Measurements from ENCODE around the gene CCDC83. TPM values are rescaled to one million over a fixed set of nuclear protein-coding genes. Genes with fewer than 3 reads are reported as not detected.
"Not testable (repeated sequence)": the region's sequence is repeated elsewhere in the genome, so short reads cannot be mapped to it uniquely, and the experiment has no call there.

The CCDC83 gene
- total RNA-seq, 1 donor from 2014 or later = not detected

- no peak for ATAC-seq
- intact Hi-C loops (cut with DNase I) = no loop called here
- no peak for DNase-seq (ENCODE audit: low spot score)
Observed at GRCh38 chr11:85829172-85829571, 26.0 kb upstream of the CCDC83 start.

DNA sequence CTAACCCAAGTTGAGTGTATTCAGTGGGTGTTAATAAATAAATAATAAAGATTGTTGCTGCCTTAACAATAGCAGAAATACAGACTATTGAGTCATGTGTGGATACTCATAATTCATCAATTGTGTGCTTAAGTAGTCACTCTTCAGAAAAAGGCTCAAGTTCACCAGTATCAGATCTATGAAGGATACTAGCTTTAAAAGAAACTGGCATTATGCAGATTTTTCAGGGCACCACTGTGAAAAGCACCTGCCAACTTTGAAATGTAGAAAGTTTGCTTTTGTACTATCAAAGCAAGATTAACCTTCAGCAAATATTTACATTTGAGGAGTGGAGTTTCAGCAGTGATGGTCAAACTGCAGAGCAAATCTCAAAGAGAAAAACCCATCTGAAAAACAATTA is 24.1 kb upstream of the CCDC83 start:
- no peak for ATAC-seq
- intact Hi-C loops (cut with DNase I) = no loop called here

GRCh38 chr11:85835263-85835662 is 19.9 kb upstream of the CCDC83 start:
- no peak for ATAC-seq
- no peak for DNase-seq (ENCODE audit: low spot score)
- intact Hi-C loops (cut with DNase I) = no loop called here

More for the DNA sequence above, 24.1 kb upstream of the CCDC83 start:
- DNase-seq (ENCODE audit: low spot score) = no peak

DNA sequence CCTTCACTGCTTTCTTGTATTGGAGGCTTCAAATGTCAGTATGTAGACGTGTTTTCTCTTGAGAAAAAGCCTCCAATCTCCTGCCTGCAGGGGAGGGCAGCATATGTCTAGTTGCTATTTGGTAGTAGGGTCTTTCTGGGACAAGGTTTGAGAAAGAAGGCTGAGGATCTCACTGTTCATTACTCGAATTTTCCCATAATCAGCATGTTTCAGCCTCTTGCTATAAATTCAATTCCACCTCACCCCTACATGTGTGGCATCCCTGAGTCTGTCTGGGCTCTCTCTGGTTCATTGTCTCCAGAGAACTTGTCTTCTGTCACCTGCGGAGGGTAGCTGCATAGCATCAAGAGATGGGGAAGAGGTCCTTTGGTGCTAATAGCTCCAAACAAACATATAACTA is 19.5 kb upstream of the CCDC83 start:
- intact Hi-C loops (cut with DNase I) = no loop called here
- DNase-seq (ENCODE audit: low spot score) (no peak), ATAC-seq (no peak)

DNA sequence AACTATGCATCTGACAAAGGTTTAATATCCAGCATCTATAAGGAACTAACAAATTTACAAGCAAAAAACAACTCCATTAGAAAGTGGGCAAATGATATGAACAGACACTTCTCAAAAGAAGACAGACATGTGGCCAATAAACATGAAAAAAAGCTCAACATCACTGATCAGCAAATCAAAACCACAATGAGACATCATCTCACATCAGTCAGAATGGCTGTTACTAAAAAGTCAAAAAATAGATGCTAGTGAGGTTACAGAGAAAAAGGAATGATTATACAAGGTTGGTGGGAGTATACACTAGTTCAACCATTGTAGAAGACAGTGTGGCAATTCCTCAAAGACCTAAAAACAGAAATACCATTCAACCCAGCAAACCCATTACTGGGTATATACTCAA is 14.3 kb upstream of the CCDC83 start:
- DNase-seq (ENCODE audit: low spot score); ATAC-seq; intact Hi-C loops (cut with DNase I): not testable (repeated sequence)

GRCh38 chr11:85843929-85844328 is 11.3 kb upstream of the CCDC83 start:
- DNase-seq (ENCODE audit: low spot score) (no peak), ATAC-seq (no peak)

DNA sequence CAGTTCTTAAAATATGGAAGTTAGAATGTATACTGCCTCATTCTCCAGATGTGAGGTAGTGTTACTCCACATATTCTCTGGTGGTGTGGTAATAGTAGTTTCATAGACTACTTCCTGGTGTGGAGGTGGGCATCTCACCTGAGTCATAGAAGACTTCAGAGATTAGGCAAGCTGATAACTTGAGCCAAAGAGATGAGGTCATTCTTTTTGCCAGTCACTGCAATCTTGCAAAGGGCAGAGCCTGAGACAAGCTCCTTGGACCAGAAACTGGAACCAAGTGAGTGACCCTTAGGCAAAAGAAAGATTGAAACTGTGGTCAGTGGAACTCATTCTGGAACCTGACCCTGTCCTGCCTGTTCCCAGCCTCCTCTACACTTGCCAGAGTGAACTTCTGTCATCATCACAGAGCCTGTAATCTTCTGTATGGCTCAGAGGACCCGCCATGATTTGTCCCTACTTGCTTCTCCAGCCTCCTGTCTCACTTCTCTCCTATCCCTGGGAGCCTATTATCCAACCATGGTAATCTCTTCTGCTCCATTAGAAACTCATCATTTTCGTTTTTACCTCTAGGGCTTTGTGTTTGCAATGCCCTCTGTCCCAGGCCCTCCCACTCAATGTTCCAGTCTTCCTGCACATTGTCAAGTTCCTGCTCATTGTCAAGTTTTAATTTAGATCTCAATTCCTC is 10.6 kb upstream of the CCDC83 start:
- no peak for DNase-seq (ENCODE audit: low spot score)
- intact Hi-C loops (cut with DNase I) = no loop called here
- no peak for ATAC-seq

More at GRCh38 chr11:85843929-85844328, 11.3 kb upstream of the CCDC83 start:
- intact Hi-C loops (cut with DNase I) = no loop called here

GRCh38 chr11:85845124-85845631 is 10.0 kb upstream of the CCDC83 start:
- DNase-seq (ENCODE audit: low spot score) (no peak), ATAC-seq (no peak)
- intact Hi-C loops (cut with DNase I) = no loop called here

- DNase-seq (ENCODE audit: low spot score) (no peak), ATAC-seq (no peak)
- intact Hi-C loops (cut with DNase I) = no loop called here
Observed at GRCh38 chr11:85847436-85847835, 7.7 kb upstream of the CCDC83 start.

DNA sequence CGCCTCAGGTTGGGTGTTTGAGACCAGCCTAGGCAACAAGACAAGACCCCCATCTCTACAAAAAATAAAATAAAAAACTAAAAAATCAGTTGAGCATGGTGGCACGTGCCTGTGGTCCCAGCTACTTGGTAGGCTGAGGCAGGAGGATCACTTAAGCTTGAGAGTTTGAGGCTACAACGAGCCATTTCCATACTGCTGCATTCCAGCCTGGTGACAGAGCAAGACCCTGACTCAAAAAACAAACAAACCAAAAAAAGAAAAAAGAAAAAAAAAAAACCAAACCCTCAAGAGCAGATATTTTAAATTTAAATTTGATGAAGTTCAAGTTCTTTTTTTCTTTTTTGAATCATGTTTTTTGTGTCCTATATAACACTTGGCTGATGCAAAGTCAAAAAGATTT is 7.2 kb upstream of the CCDC83 start:
- DNase-seq (ENCODE audit: low spot score) = no peak
- intact Hi-C loops (cut with DNase I) = no loop called here
- no peak for ATAC-seq

DNA sequence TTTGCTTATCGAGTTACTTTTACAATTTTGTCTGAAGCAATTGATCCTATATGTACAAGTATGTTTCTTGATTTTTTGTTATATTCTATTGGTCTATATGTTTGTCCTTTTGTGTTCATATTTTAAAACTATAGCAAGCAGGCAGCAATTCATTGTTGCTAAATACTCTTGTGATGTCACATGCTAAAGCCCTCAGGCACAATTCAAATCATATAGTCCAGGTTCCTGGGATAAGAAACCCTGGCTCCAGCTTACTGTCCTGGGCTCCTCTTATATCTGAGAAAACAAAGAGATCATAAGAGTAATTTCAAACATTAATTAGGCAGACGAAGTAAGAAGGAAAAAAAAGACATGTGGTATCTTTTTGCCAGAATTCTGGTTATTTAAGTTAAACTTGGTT is 6.6 kb upstream of the CCDC83 start:
- no peak for DNase-seq (ENCODE audit: low spot score)
- no peak for ATAC-seq
- intact Hi-C loops (cut with DNase I) = no loop called here

- intact Hi-C loops (cut with DNase I) = not testable (repeated sequence)
Observed at GRCh38 chr11:85852754-85853153, 2.4 kb upstream of the CCDC83 start.

DNA sequence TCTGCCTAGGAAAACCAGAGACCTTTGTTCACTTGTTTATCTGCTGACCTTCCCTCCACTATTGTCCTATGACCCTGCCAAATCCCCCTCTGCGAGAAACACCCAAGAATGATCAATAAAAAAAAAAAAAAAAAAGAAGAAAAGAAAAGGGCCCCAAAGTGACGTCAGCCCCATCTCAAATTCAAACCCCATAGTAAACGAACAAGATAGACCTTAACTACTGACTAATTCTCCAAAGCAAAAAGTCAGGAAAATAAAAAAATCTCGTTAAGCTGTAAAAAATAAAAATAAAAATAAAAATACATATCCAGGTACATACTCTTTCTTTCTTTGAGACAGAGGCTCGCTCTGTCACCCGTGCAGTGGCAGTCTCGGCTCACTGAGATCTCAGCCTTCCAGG is 1.6 kb upstream of the CCDC83 start:
- intact Hi-C loops (cut with DNase I); DNase-seq (ENCODE audit: low spot score); ATAC-seq: not testable (repeated sequence)

More at GRCh38 chr11:85852754-85853153, 2.4 kb upstream of the CCDC83 start:
- ATAC-seq; DNase-seq (ENCODE audit: low spot score): not testable (repeated sequence)

- DNase-seq (ENCODE audit: low spot score) = no peak
- intact Hi-C loops (cut with DNase I) = no loop called here
- ATAC-seq = no peak
Observed at GRCh38 chr11:85854212-85854556, 999 bp upstream of the CCDC83 start.

DNA sequence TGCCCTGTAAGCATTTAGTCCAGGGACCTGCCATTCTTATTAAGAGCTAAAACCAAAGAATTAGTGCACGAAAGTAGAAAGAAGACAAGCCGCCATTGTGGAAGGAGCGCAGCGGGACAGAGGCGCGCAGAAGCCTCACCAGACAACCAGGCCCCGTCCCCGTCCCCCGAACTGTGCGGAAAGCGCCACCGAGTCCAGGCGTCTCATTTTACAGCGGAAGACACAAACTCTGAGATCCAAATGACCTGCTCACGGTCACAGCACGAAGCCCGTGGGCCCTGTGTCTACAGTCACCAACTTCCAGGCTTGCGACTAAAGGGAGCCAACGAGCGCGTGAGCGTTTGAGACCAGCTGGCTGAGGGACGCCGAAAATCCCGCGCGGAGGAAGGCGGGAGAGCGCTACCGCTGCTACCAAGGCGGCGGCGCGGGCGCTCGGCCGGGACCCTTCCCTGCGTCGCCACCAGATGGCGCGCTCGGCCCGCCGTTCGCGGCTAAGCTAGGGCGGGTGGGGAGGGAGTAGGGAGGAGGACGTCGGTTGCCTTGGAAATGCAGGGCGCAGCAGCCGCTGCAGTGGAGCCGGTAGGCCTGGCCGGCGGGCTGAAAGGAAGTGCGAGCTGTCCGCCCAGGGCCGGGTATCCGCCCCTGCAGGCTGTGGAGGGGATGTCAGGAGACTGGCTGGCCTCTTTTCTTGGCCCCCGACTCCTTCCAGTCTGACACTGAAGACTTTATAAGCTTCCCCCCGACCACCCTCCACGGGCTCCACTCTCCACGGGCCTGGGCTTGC is 434 bp upstream of the CCDC83 start:
- DNase-seq (ENCODE audit: low spot score) (peak; percentile 94), ATAC-seq (peak; percentile 98)
- intact Hi-C loops (cut with DNase I) = loop anchor here (5.0 kb wide), 1 partner anchor 83 kb away; no protein-coding TSS in a partner anchor

DNA sequence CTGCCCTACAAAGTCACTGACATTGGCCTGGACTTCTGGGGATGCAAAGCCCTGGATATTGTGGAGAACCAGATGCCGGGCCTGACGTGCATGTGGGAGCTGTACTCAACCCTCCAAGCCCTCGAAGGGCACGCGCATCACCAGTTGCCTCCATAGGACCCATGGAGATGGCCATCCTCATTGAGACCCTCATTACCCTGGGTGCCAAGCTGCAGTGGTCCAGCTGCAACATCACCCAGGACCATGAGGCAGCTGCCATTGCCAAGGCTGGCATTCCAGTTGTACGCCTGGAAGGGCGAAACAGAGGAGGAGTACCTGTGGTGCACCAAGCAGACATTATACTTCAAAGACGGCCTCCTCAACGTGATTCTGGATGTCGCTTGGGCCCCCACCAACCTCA is 1.9 kb downstream of the CCDC83 start:
- intact Hi-C loops (cut with DNase I) = loop anchor here (5.0 kb wide), 1 partner anchor 80 kb away; no protein-coding TSS in a partner anchor

DNA sequence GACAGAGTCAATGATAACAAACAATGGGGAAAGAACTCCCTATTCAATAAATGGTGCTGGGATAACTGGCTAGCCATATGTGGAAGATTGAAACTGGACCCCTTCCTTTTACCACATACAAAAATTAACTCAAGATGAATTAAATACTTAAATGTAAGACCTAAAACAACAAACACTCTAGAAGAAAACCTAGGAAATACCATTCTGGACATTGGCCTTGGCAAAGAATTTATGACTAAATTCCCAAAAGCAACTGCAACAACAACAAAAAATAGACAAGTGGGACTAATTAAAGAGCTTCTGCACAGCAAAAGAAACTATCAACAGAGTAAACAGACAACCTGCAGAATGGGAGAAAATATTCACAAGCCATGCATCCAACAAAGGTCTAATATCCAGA is 4.4 kb downstream of the CCDC83 start:
- not testable (repeated sequence) for ATAC-seq; DNase-seq (ENCODE audit: low spot score)
- intact Hi-C loops (cut with DNase I) = loop anchor here (5.0 kb wide), 1 partner anchor 78 kb away; no protein-coding TSS in a partner anchor

More for the DNA sequence above, 1.9 kb downstream of the CCDC83 start:
- no peak for DNase-seq (ENCODE audit: low spot score)
- no peak for ATAC-seq

DNA sequence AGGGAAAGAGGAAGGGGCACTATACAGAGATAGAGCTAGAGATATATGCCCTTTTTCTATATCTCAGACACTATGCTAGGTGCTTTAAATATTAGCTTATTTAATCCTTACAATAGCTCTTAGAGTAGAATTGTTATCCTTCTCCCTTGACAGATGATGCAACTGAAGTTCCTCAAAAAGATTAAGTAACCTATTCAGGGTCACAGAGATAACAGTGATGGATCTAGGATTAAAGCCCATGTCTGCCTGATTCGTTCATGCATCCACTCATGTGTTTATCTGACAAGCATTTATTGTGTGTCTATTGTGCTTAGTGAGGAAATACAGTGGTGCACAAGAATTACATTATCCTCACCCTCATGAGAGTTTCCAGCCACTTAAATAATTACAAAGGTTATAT is 8.7 kb downstream of the CCDC83 start:
- intact Hi-C loops (cut with DNase I) = no loop called here
- ATAC-seq = no peak
- DNase-seq (ENCODE audit: low spot score) = no peak

- ATAC-seq = no peak
Observed at GRCh38 chr11:85866137-85866827, 11.1 kb downstream of the CCDC83 start.

More at GRCh38 chr11:85866137-85866827, 11.1 kb downstream of the CCDC83 start:
- intact Hi-C loops (cut with DNase I) = no loop called here
- no peak for DNase-seq (ENCODE audit: low spot score)
